BE2C (cell line): ENCODE measurements around the gene ZC3HAV1.

ENCODE experiments used
- DNase-seq: peaks from one replicate; pipeline ENCODE4 v3.0.0-alpha.2; 2020
- H3K27me3 ChIP-seq: fragments of 250-450 bp; sonication (Bioruptor Pico); 2 replicates; pipeline ENCODE4 v1.5.1; 2020; ENCODE audit warnings: mild to moderate bottlenecking
- H3K36me3 ChIP-seq: fragments of 250-450 bp; sonication (Bioruptor Pico); 2 replicates; pipeline ENCODE4 v1.5.1; 2020; ENCODE audit warnings: mild to moderate bottlenecking
- H3K4me1 ChIP-seq: fragments of 250-450 bp; sonication (Bioruptor Pico); 2 replicates; pipeline ENCODE4 v1.5.1; 2020
- H3K4me3 ChIP-seq: 2 replicates; pipeline ENCODE4 v1.5.1; 2011; ENCODE audit warnings: low read depth, low read length
- H3K9me3 ChIP-seq: fragments of 250-450 bp; sonication (Bioruptor Pico); 2 replicates; pipeline ENCODE4 v1.5.1; 2020
- TF ChIP-seq, protein P1 (sequence below): IDR thresholded peaks from 2 replicates; pipeline ENCODE4 v1.5.1; 2012; ENCODE audit warnings: mild to moderate bottlenecking, low read depth, low read length

Gene ZC3HAV1

GRCh38 chr7:139091677-139091996, 17.9 kb downstream of the ZC3HAV1 start:
- no peak overlapping the region for H3K4me3 ChIP-seq
- no peaks in the 10 kb centered on the region for H3K27me3 ChIP-seq
- DNase-seq: no peak
- no peaks in the 10 kb centered on the region for H3K4me1 ChIP-seq
- TF ChIP-seq, protein P1, sequence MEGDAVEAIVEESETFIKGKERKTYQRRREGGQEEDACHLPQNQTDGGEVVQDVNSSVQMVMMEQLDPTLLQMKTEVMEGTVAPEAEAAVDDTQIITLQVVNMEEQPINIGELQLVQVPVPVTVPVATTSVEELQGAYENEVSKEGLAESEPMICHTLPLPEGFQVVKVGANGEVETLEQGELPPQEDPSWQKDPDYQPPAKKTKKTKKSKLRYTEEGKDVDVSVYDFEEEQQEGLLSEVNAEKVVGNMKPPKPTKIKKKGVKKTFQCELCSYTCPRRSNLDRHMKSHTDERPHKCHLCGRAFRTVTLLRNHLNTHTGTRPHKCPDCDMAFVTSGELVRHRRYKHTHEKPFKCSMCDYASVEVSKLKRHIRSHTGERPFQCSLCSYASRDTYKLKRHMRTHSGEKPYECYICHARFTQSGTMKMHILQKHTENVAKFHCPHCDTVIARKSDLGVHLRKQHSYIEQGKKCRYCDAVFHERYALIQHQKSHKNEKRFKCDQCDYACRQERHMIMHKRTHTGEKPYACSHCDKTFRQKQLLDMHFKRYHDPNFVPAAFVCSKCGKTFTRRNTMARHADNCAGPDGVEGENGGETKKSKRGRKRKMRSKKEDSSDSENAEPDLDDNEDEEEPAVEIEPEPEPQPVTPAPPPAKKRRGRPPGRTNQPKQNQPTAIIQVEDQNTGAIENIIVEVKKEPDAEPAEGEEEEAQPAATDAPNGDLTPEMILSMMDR: no peak
- peaks cover 24% of the 10 kb centered on the region for H3K36me3 ChIP-seq
- H3K9me3 ChIP-seq: no peaks in the 10 kb centered on the region; the same call in 1 of the 2 replicates

- TF ChIP-seq, protein P1: no peak
- Histone ChIP-seq H3K36me3 (peaks cover 30% of the 10 kb centered on the region), H3K9me3 (no peaks in the 10 kb centered on the region; the same call in 1 of the 2 replicates)
Measured at GRCh38 chr7:139089118-139089517, 20.4 kb downstream of the ZC3HAV1 start.

DNA sequence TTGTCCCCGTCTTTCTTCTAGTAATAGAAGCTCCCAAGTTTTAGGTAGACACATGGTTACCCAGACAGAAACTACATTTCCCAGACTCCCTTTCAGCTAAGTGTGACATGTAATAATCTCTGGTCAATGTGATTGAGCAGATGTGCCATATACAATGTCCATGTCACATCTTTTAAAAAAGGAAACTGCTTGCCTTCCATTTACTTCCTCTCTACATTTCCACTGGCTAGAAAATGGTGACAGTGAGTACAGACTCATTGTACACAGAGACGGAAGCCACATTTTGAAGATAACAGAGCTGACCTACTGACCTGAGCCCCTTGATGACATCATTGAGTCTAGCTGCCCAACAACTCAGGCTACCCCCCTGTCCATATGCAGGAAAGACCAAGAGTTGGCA, 21.3 kb downstream of the ZC3HAV1 start:
- H3K4me3 ChIP-seq: no peak overlapping the region
- H3K27me3 ChIP-seq: no peaks in the 10 kb centered on the region
- no peaks in the 10 kb centered on the region for H3K4me1 ChIP-seq
- no peak for DNase-seq
- peaks cover 31% of the 10 kb centered on the region for H3K36me3 ChIP-seq
- H3K9me3 ChIP-seq: no peaks in the 10 kb centered on the region; the same call in 1 of the 2 replicates
- TF ChIP-seq, protein P1: no peak

More at GRCh38 chr7:139089118-139089517, 20.4 kb downstream of the ZC3HAV1 start:
- H3K27me3 ChIP-seq: no peaks in the 10 kb centered on the region
- DNase-seq: no peak
- H3K4me3 ChIP-seq: no peak overlapping the region
- H3K4me1 ChIP-seq: no peaks in the 10 kb centered on the region

DNA sequence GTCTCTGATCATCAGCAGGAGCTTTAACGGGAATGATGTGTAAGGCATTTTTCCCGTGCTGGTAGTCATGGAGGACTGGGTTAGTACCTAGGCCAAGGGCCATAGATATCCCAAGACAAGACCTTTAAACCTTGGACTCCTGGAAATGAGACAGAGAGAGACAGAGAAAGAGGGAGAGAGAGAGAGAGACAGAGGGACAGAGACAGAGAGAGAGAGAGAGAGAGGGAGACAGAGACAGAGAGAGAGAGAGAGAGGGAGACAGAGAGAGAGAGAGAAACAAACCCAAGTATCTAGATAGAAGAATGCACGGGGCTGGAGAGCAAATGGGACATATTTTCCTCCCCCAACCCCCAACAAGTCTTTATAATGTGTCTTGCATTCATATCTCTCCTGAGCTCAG, 22.3 kb downstream of the ZC3HAV1 start:
- H3K4me1 ChIP-seq: no peaks in the 10 kb centered on the region
- TF ChIP-seq, protein P1: no peak
- H3K36me3 ChIP-seq: peaks cover 38% of the 10 kb centered on the region
- H3K9me3 ChIP-seq: no peaks in the 10 kb centered on the region; the same call in 1 of the 2 replicates
- no peak overlapping the region for H3K4me3 ChIP-seq
- no peak for DNase-seq
- H3K27me3 ChIP-seq: no peaks in the 10 kb centered on the region

- TF ChIP-seq, protein P1: no peak
- no peaks in the 10 kb centered on the region for H3K4me1 ChIP-seq
- no peaks in the 10 kb centered on the region for H3K27me3 ChIP-seq
- H3K4me3 ChIP-seq: no peak overlapping the region
- no peaks in the 10 kb centered on the region; the same call in 1 of the 2 replicates for H3K9me3 ChIP-seq
- DNase-seq: no peak
- peaks cover 43% of the 10 kb centered on the region for H3K36me3 ChIP-seq
Measured at GRCh38 chr7:139086454-139086853, 23.1 kb downstream of the ZC3HAV1 start.

DNA sequence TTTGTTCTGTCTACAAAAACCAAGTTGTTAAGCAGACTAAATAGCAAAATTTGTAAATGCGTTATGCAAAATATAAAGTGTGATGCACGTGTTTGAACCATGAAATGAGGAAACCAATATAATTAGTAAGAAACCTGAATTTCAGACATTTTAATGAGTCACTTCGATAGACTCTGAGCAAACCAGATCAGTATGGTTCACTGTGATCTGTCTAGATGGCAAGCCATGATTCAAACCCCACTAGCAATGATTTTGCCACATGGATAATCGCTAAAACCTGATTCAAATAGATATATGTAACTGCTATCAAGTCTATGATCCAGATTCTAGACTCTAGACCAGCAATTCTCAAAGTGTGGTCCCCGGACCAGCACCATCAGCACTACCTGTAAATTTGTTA, 24.8 kb downstream of the ZC3HAV1 start:
- Histone ChIP-seq H3K4me1 (no peaks in the 10 kb centered on the region), H3K27me3 (no peaks in the 10 kb centered on the region), H3K9me3 (no peaks in the 10 kb centered on the region), H3K36me3 (peaks cover 49% of the 10 kb centered on the region), H3K4me3 (no peak overlapping the region)
- DNase-seq: no peak
- TF ChIP-seq, protein P1: no peak
